Osteoblast (primary cell): ENCODE results near the gene CEP68. TPM values are rescaled to one million over a fixed set of nuclear protein-coding genes. Genes with fewer than 3 reads are reported as not detected.

ENCODE experiments used
- DNase-seq: peaks from one replicate; pipeline ENCODE4 v3.0.0; 2011; ENCODE audit warnings: low spot score, mixed read lengths; ENCODE audit not compliant: insufficient read length; ENCODE audit errors: missing footprints
- H2AFZ ChIP-seq: 2 replicates; pipeline ENCODE4 v1.6.0; 2011; ENCODE audit warnings: mild to moderate bottlenecking, low read length
- H3K27ac ChIP-seq: 2 replicates; pipeline ENCODE4 v1.5.1; 2011; ENCODE audit warnings: mild to moderate bottlenecking, low read depth, low read length, moderate library complexity
- H3K27me3 ChIP-seq: 2 replicates; pipeline ENCODE4 v1.6.0; 2012; ENCODE audit warnings: mild to moderate bottlenecking, control low read depth, inconsistent platforms, low read length, moderate library complexity; ENCODE audit not compliant: insufficient read depth
- H3K36me3 ChIP-seq: 2 replicates; pipeline ENCODE4 v1.5.1; 2011; ENCODE audit warnings: mild to moderate bottlenecking, low read length, control low read depth, moderate library complexity; ENCODE audit not compliant: insufficient read depth
- H3K4me1 ChIP-seq: 2 replicates; pipeline ENCODE4 v1.5.1; 2011; ENCODE audit warnings: mild to moderate bottlenecking, low read length, control low read depth, moderate library complexity; ENCODE audit not compliant: insufficient read depth
- H3K4me2 ChIP-seq: 2 replicates; pipeline ENCODE4 v1.6.0; 2011; ENCODE audit warnings: mild to moderate bottlenecking, low read length; ENCODE audit not compliant: insufficient read depth
- H3K4me3 ChIP-seq: fragments of 200-600 bp; sonication (generic); 3 replicates; pipeline ENCODE4 v1.5.1; 2012; ENCODE audit warnings: mild to moderate bottlenecking, low read length, inconsistent platforms; ENCODE audit not compliant: insufficient read depth
- H3K79me2 ChIP-seq: 2 replicates; pipeline ENCODE4 v1.6.0; 2012; ENCODE audit warnings: mild to moderate bottlenecking, low read length, control low read depth, inconsistent platforms; ENCODE audit not compliant: insufficient read depth
- H3K9me3 ChIP-seq: 2 replicates; pipeline ENCODE4 v1.5.1; 2011; ENCODE audit warnings: low read depth, low read length, control low read depth
- H4K20me1 ChIP-seq: 2 replicates; pipeline ENCODE4 v1.6.0; 2012; ENCODE audit warnings: mild to moderate bottlenecking, low read length, control low read depth; ENCODE audit not compliant: insufficient read depth
- CTCF ChIP-seq: IDR thresholded peaks from 2 replicates; pipeline ENCODE4 v1.5.1; 2011; ENCODE audit warnings: mild to moderate bottlenecking, low read depth, low read length, moderate library complexity; ENCODE audit errors: extremely low read depth
- total RNA-seq: library from RNA; depleted of rRNA; stranded (reverse); fragments of >200 nt; gene quantifications from 2 replicates; pipeline ENCODE4 v1.2.3, GENCODE V29; 2012

CEP68 gene
- 13.6 and 14.5 TPM in 2 replicates for total RNA-seq

DNA sequence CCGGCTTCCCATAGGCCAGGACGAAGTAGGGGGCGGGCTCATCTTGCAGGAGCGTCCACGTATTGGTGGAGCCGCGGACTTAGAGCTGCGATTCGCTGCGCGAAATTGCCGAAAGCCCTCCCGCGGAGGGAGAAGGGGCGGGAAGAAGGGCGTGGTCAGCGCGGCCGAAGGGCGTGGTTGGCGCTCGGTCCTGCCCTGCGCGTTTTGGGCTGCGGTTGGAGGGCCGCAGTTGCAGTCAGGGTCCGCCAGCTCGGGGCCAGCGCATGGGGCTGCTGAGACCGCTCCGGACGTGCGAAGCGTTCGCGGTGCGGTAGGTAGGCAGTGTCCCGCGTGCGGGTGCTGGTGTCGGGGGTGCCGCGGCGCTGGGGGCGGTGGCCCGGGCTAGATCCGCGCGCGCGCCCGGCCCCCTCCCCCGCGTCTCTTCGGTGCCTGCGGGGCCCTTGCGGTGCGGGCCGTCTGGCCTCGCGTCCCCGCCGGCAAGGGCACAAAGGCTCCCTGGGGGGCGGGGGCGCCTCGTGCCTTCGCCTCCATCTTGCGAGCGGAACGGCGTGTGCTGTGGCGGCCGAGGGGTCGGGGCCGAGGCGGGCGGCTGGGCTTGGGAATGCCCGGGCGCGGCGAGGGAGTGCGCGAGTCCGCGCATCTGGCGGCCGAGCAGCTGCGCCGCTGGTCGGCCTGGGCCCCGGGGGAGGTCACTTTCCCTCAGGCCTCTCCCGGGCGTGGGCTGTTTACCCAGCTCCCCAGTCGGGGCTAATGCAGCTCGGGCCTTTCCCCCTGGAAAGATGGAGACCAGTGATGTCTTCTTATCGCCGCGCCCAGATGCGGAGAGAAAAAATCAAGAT lies at the start of gene CEP68:
Gene CEP68 (plus strand): TSS at position 202 of the 839 bp plus-strand sequence. CDS start 13,029 bp downstream, outside the sequence.
- Histone ChIP-seq H3K4me1 (peaks cover 13% of the 10 kb centered on the region), H3K9me3 (no peaks in the 10 kb centered on the region), H4K20me1 (peaks cover 10% of the 10 kb centered on the region), H3K4me2 (peak within 1 kb of the TSS; percentile 88), H3K79me2 (peaks cover 41% of the 10 kb centered on the region), H3K27me3 (no peaks in the 10 kb centered on the region), H3K36me3 (no peaks in the 10 kb centered on the region), H3K4me3 (peak within 1 kb of the TSS; percentile 86), H2AFZ (peak within 1 kb of the TSS; percentile 93), H3K27ac (peak within 1 kb of the TSS; percentile 51)
- TF ChIP-seq CTCF, result no peak
- DNase-seq, result peak; percentile 100

DNA sequence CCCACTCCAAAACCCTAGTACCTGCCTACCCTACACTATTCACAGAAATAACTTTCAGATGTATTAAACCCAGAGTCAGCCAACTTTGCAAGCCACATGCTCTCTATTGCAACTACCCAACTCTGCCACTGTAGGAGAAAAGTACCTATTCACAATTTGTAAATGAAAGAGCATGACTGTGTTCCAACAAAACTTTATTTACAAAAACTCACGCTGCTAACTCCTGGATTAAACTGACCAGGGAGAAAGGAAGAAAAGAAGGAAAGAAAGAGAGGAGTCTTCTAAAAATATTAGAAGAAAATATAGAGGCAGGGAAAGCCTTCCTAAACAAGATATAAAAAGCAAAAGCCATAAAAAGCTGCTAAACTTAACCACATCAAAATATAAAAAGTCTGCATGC lies 42.4 kb upstream of the CEP68 start:
- Histone ChIP-seq H2AFZ (no peak overlapping the region), H3K79me2 (no peaks in the 10 kb centered on the region), H3K4me2 (no peak overlapping the region), H4K20me1 (no peaks in the 10 kb centered on the region), H3K4me3 (no peak overlapping the region), H3K9me3 (no peaks in the 10 kb centered on the region), H3K27me3 (no peaks in the 10 kb centered on the region), H3K36me3 (peaks cover 45% of the 10 kb centered on the region), H3K27ac (no peak overlapping the region), H3K4me1 (no peaks in the 10 kb centered on the region)
- no peak for DNase-seq
- TF ChIP-seq CTCF, result no peak

- no peaks in the 10 kb centered on the region for H3K27me3 ChIP-seq
- no peak overlapping the region for H2AFZ ChIP-seq
- peaks cover 47% of the 10 kb centered on the region for H3K36me3 ChIP-seq
- H3K79me2 ChIP-seq, result no peaks in the 10 kb centered on the region
- H3K4me2 ChIP-seq, result no peak overlapping the region
- H3K27ac ChIP-seq, result no peak overlapping the region
- H4K20me1 ChIP-seq, result no peaks in the 10 kb centered on the region
- H3K9me3 ChIP-seq, result no peaks in the 10 kb centered on the region
- DNase-seq, result no peak
- H3K4me1 ChIP-seq, result no peaks in the 10 kb centered on the region
- H3K4me3 ChIP-seq, result no peak overlapping the region
- TF ChIP-seq CTCF, result no peak
Observed at GRCh38 chr2:65015731-65016130, 40.5 kb upstream of the CEP68 start.

GRCh38 chr2:65016789-65017188 lies 39.4 kb upstream of the CEP68 start:
- H3K79me2 ChIP-seq, result no peaks in the 10 kb centered on the region
- H3K36me3 ChIP-seq, result peaks cover 49% of the 10 kb centered on the region
- H3K27me3 ChIP-seq, result no peaks in the 10 kb centered on the region
- H3K27ac ChIP-seq, result no peak overlapping the region
- no peaks in the 10 kb centered on the region for H4K20me1 ChIP-seq
- no peaks in the 10 kb centered on the region for H3K4me1 ChIP-seq
- no peak overlapping the region for H3K4me2 ChIP-seq
- TF ChIP-seq CTCF, result no peak
- H3K9me3 ChIP-seq, result no peaks in the 10 kb centered on the region
- DNase-seq, result no peak
- no peak overlapping the region for H3K4me3 ChIP-seq
- H2AFZ ChIP-seq, result no peak overlapping the region
